Tibial nerve (tissue), 3 donors: Measurements from ENCODE around the gene NGFR.

ENCODE experiments used
- CTCF ChIP-seq, 5 experiments: fragments of 200-600 bp in 3 of 5; fragments of 450-650 bp in 2 of 5; sonication (generic) in 3 of 5; IDR thresholded peaks; one replicate each; pipeline ENCODE4 v1.5.1; 2016 to 2019; ENCODE audit warnings: antibody characterized with exemption in 5 of 5, mild to moderate bottlenecking in 3 of 5, moderate library complexity in 2 of 5
- POLR2A ChIP-seq, 2 donors: fragments of 450-650 bp; IDR thresholded peaks; one replicate each; pipeline ENCODE4 v1.6.1; 2017; ENCODE audit warnings: antibody characterized with exemption in 2 of 2, mild to moderate bottlenecking in 2 of 2, moderate library complexity in 2 of 2

- TF ChIP-seq CTCF (IDR thresholded peaks at IDR 0.05) (no peak), POLR2A (IDR thresholded peaks at IDR 0.05) (no peak)
Measured at GRCh38 chr17:49513044-49513395, 17.9 kb downstream of the NGFR start.
